GM12865 (cell line): ENCODE measurements around the gene NPW.

Experiments used
- DNase-seq: peaks from one replicate; pipeline ENCODE4 v3.0.0; 2010; ENCODE audit warnings: low read depth
- H3K4me3 ChIP-seq: 2 replicates; pipeline ENCODE4 v1.5.1; 2011; ENCODE audit warnings: mild to moderate bottlenecking, low read depth, low read length, control low read depth
- CTCF ChIP-seq: IDR thresholded peaks from 2 replicates; pipeline ENCODE4 v1.5.1; 2011; ENCODE audit warnings: low read length, control low read depth, low read depth, inconsistent platforms; ENCODE audit not compliant: insufficient read depth; ENCODE audit errors: missing control alignments

NPW gene

GRCh38 chr16:1980770-1981087, 38.9 kb upstream of the NPW start:
- TF ChIP-seq CTCF, result no peak
- no peak for DNase-seq
- H3K4me3 ChIP-seq, result no peak overlapping the region

DNA sequence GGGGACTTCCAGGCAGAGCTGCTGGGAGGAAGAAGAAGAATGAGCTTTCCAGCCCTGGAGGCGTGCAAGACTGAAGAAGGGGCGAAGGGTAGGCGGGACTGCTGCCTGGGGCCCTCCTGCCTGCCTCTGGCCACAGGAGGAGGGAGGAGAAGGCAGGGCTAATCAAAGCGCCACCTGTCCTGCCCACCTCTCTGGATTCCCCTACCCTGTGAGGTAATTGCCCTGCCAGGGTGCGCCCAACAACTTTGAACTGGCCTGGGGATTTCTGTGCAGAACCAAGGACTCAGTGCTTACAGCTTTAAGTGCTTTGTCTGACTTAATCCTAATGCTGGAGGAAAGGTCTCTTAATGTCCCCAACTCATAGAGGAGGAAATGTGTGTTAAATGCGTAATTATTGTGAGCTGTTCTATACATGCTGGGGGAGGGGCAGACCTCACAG, 38.2 kb upstream of the NPW start, which contains the start of gene NOXO1:
Gene NOXO1 (minus strand): TSS at position 72 of the 439 bp plus-strand sequence. CDS start 290 bp downstream, outside the sequence.
- peak; percentile 55 for DNase-seq
- H3K4me3 ChIP-seq, result no peak within 1 kb of the TSS
- TF ChIP-seq CTCF, result no peak

DNA sequence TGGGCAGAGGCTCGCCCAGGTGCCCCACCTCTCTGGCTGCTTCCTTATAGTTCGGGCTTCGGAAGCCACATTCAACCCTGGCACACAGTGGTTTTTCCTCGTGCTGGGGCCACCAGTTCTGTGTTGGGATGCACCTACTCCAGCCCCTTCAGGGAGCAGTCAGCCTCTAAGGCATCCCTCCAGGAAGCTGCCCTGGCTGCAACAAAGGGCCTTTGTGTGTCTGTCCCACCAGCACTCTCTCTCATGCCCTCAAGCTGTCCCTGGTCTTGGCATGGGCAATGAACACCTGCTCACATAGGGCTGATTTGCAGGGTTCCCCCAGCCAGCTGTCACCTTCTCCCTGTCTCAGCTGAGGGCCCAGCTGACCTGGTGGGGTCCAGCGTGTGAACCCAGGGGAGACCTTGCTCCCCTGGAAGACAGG, 37.6 kb upstream of the NPW start:
- H3K4me3 ChIP-seq, result no peak overlapping the region
- TF ChIP-seq CTCF, result no peak
- no peak for DNase-seq

GRCh38 chr16:1982991-1983543, 36.5 kb upstream of the NPW start:
- H3K4me3 ChIP-seq, result no peak overlapping the region; the same call in 1 of the 2 replicates
- TF ChIP-seq CTCF, result no peak
- DNase-seq, result no peak

DNA sequence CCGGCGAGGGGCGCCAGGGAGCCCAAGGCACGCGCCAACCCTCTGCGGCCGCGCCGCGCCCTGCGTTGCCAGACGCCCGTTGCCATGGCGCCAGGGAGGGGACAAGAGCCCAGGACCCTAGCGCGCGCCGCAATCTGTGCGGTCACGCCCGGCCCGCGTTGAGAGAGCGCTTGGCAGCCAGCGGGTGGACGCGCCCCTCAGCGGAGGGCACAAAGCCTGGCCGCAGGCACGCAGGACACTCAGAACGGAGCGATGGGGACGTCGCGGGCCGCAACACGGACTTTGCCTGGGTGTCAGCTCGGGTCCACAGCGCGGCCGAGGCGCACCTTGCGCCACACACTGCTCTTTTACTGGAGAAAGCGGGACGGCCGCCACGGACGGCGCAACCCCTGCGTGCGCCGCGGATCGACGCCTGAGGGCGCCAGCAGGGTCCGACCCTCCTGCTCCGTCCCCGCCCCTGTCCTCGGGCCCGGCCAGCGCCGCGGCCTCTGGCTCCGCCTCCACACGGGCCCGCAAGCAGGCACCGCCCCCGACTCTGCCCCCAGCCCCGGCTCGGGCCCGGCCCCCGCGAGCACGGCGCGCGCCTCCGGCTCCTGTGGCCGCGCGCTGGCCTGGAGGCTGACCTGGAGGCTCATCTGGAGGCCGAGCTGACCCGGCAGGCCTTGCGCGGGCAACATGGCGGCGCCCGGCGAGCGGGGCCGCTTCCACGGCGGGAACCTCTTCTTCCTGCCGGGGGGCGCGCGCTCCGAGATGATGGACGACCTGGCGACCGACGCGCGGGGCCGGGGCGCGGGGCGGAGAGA, 35.8 kb upstream of the NPW start, which contains the start of gene GFER:
Gene GFER (plus strand): TSS at position 650 of the 803 bp plus-strand sequence. CDS start 26 bp downstream, at position 676.
- H3K4me3 ChIP-seq, result peak within 1 kb of the TSS; percentile 91
- DNase-seq, result peak; percentile 95
- peak; percentile 45 for TF ChIP-seq CTCF

- no peak for TF ChIP-seq CTCF
- peak overlapping the region; percentile 91 for H3K4me3 ChIP-seq
- DNase-seq, result no peak
These were observed 35.0 kb upstream of the NPW start for GRCh38 chr16:1984347-1985225.
